ENCODE measurements around the gene SMIM13. TPM values are rescaled to one million over a fixed set of nuclear protein-coding genes. Genes with fewer than 3 reads are reported as not detected.

The SMIM13 gene
- total RNA-seq, 1 experiment from 2014 or later: 28.1 TPM

DNA sequence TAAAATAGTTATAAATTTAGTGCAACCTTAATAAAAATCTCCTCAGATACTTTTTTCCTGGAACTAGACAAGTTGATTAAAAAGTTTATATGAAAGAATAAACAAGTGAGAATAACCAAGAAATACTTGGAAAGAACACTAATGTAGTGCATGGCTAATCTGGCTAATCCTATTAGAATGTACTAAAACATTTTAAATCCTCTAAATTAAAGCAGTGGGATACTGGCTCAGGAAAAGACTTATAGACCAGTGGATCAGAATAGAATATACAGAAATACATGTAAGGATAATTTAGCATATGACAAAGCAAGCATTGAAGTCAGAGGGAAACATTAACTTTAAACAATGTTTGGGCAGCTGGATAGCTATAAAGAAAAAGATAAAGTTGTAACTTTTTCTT lies 58.9 kb downstream of the SMIM13 start:
- no peaks in the 10 kb centered on the region for H3K27me3 Mint-ChIP-seq (ENCODE audit: insufficient read depth, unreplicated experiment)
- H3K4me1 Mint-ChIP-seq (ENCODE audit: insufficient read depth, unreplicated experiment): no peaks in the 10 kb centered on the region
- CTCF ChIA-PET: no interaction called here
- TF ChIP-seq, protein P1, sequence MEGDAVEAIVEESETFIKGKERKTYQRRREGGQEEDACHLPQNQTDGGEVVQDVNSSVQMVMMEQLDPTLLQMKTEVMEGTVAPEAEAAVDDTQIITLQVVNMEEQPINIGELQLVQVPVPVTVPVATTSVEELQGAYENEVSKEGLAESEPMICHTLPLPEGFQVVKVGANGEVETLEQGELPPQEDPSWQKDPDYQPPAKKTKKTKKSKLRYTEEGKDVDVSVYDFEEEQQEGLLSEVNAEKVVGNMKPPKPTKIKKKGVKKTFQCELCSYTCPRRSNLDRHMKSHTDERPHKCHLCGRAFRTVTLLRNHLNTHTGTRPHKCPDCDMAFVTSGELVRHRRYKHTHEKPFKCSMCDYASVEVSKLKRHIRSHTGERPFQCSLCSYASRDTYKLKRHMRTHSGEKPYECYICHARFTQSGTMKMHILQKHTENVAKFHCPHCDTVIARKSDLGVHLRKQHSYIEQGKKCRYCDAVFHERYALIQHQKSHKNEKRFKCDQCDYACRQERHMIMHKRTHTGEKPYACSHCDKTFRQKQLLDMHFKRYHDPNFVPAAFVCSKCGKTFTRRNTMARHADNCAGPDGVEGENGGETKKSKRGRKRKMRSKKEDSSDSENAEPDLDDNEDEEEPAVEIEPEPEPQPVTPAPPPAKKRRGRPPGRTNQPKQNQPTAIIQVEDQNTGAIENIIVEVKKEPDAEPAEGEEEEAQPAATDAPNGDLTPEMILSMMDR (IDR thresholded peaks at IDR 0.05; ENCODE audit: unreplicated experiment): no peak
- H3K36me3 Mint-ChIP-seq (ENCODE audit: insufficient read depth, unreplicated experiment): no peaks in the 10 kb centered on the region
- H3K27ac Mint-ChIP-seq (ENCODE audit: low read depth, unreplicated experiment): no peak overlapping the region
- no TSS peak for BruUV-seq (replicated peaks)
- intact Hi-C loops (cut with micrococcal nuclease): no loop called here
- H3K4me3 Mint-ChIP-seq (ENCODE audit: unreplicated experiment): no peak overlapping the region
- DNase-seq (ENCODE audit: unreplicated experiment): no peak
- POLR2A ChIA-PET: no interaction called here
- peaks cover 20% of the 10 kb centered on the region for H3K9me3 Mint-ChIP-seq (ENCODE audit: unreplicated experiment)

- Mint-ChIP-seq H3K4me1 (ENCODE audit: insufficient read depth, unreplicated experiment) (no peaks in the 10 kb centered on the region), H3K4me3 (ENCODE audit: unreplicated experiment) (no peak overlapping the region), H3K27ac (ENCODE audit: low read depth, unreplicated experiment) (no peak overlapping the region), H3K27me3 (ENCODE audit: insufficient read depth, unreplicated experiment) (no peaks in the 10 kb centered on the region), H3K36me3 (ENCODE audit: insufficient read depth, unreplicated experiment) (no peaks in the 10 kb centered on the region), H3K9me3 (ENCODE audit: unreplicated experiment) (peaks cover 20% of the 10 kb centered on the region)
- TF ChIP-seq, protein P1 (IDR thresholded peaks at IDR 0.05; ENCODE audit: unreplicated experiment): no peak
- ChIA-PET POLR2A (no interaction called here), CTCF (no interaction called here)
- BruUV-seq (replicated peaks): no TSS peak
- DNase-seq (ENCODE audit: unreplicated experiment): no peak
- intact Hi-C loops (cut with micrococcal nuclease): no loop called here
These were observed 59.8 kb downstream of the SMIM13 start for GRCh38 chr6:11153447-11153846.

DNA sequence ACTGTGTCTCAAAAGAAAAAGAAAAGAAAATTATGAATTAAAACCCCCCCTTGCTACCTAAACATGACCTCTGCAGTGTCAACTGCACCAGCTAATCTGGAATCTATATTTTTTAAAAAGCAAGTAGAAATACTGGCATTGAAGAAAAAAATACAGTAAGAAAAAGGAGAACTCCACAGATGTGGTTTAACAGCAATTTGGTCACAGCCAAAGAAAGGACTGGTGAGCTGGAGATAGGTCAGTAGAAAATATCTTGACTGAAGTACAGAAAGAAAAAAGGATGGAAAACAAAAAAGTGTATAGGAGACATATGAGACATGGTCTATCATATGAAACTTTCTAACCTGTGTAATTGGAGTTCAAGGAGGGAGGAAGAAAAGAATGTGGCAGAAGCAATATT lies 62.0 kb downstream of the SMIM13 start:
- intact Hi-C loops (cut with micrococcal nuclease): no loop called here
- Mint-ChIP-seq H3K4me1 (ENCODE audit: insufficient read depth, unreplicated experiment) (no peaks in the 10 kb centered on the region), H3K27me3 (ENCODE audit: insufficient read depth, unreplicated experiment) (no peaks in the 10 kb centered on the region), H3K4me3 (ENCODE audit: unreplicated experiment) (no peak overlapping the region), H3K27ac (ENCODE audit: low read depth, unreplicated experiment) (no peak overlapping the region), H3K9me3 (ENCODE audit: unreplicated experiment) (peaks cover 20% of the 10 kb centered on the region), H3K36me3 (ENCODE audit: insufficient read depth, unreplicated experiment) (no peaks in the 10 kb centered on the region)
- CTCF ChIA-PET: interaction anchor here (0.9 to 1.7 kb wide), 3 partner anchors 9 to 341 kb away, joined by 3 to 7 read pairs (median 3); no protein-coding TSS in a partner anchor
- no peak for DNase-seq (ENCODE audit: unreplicated experiment)
- TF ChIP-seq, protein P1 (IDR thresholded peaks at IDR 0.05; ENCODE audit: unreplicated experiment): no peak
- POLR2A ChIA-PET: interaction anchor here (0.7 kb wide), 1 partner anchor 342 kb away, joined by 3 read pairs; no protein-coding TSS in a partner anchor
- BruUV-seq (replicated peaks): no TSS peak

DNA sequence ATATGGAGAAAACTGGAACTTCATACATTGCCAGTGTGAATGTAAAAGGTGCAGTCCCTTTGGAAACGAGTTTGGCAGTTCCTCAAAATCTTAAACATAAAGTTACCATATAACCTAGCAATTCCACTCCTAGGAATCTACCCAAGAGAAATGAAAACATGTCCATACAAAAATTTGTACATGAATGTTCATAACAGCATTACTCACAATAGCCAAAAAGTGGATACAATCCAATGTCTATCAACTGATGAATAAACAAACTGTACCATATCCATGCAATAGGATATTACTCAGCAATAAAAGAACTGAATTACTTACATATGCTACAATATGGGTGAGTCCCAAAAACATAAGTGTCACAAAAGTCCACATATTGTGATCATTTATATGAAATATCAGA lies 66.6 kb downstream of the SMIM13 start:
- Mint-ChIP-seq H3K36me3 (ENCODE audit: insufficient read depth, unreplicated experiment) (no peaks in the 10 kb centered on the region), H3K4me3 (ENCODE audit: unreplicated experiment) (no peak overlapping the region), H3K4me1 (ENCODE audit: insufficient read depth, unreplicated experiment) (peaks cover 13% of the 10 kb centered on the region), H3K27me3 (ENCODE audit: insufficient read depth, unreplicated experiment) (no peaks in the 10 kb centered on the region), H3K27ac (ENCODE audit: low read depth, unreplicated experiment) (peak overlapping the region; percentile 49), H3K9me3 (ENCODE audit: unreplicated experiment) (peaks cover 20% of the 10 kb centered on the region)
- peak; percentile 56 for DNase-seq (ENCODE audit: unreplicated experiment)
- ChIA-PET POLR2A (no interaction called here), CTCF (interaction anchor here (1.0 kb wide), 1 partner anchor 336 kb away, joined by 7 read pairs; no protein-coding TSS in a partner anchor)
- intact Hi-C loops (cut with micrococcal nuclease): no loop called here
- TF ChIP-seq, protein P1 (IDR thresholded peaks at IDR 0.05; ENCODE audit: unreplicated experiment): no peak
- BruUV-seq (replicated peaks): no TSS peak
